GM10248 (cell line): Measurements from ENCODE around the gene AGPAT3.

ENCODE experiments used
- CTCF ChIA-PET: fragments of 300-600 bp; sonication (Branson Sonifier 250); formaldehyde crosslinking; extraction: SDS; loops from one replicate; lab custom pipeline; 2021; ENCODE audit warnings: antibody characterized with exemption; lab: Yijun Ruan, JAX
- POLR2A ChIA-PET: fragments of 350-650 bp; sonication (Branson Sonifier 250); formaldehyde crosslinking; extraction: SDS; loops from one replicate; lab custom pipeline; 2020; ENCODE audit warnings: antibody characterized with exemption; lab: Yijun Ruan, JAX
- DNase-seq: peaks from one replicate; pipeline ENCODE4 v3.0.0; 2012; ENCODE audit errors: extremely low spot score
- TF ChIP-seq, protein P1 (sequence below): IDR thresholded peaks from 2 replicates; pipeline ENCODE4 v1.5.1; 2012; ENCODE audit warnings: mild to moderate bottlenecking, low read depth; ENCODE audit errors: extremely low read depth, missing control alignments, control extremely low read depth

Gene AGPAT3

DNA sequence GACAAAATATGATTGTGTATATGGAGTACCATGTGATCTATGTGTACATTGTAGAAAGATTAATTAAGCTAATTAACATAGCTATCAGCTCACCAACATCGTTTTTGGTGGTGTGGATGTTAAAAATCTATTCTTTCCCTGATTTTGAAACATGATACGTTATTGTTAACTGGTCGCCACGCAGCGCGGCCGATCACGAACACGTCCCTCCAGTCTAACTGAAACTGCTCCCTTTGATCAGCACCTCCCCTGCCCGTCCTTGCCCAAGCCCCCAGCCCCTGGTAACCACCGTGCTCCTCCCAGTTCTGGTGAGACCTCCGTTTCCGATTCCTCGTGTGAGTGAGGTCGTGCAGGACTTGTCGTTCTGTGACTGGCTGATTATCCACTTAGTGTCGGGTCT, 67.0 kb downstream of the AGPAT3 start:
- ChIA-PET CTCF (interaction anchor here (1.3 to 9.7 kb wide), 4 partner anchors 6 to 160 kb away, joined by 3 to 49 read pairs (median 4); no protein-coding TSS in a partner anchor), POLR2A (no interaction called here)
- no peak for DNase-seq
- TF ChIP-seq, protein P1, sequence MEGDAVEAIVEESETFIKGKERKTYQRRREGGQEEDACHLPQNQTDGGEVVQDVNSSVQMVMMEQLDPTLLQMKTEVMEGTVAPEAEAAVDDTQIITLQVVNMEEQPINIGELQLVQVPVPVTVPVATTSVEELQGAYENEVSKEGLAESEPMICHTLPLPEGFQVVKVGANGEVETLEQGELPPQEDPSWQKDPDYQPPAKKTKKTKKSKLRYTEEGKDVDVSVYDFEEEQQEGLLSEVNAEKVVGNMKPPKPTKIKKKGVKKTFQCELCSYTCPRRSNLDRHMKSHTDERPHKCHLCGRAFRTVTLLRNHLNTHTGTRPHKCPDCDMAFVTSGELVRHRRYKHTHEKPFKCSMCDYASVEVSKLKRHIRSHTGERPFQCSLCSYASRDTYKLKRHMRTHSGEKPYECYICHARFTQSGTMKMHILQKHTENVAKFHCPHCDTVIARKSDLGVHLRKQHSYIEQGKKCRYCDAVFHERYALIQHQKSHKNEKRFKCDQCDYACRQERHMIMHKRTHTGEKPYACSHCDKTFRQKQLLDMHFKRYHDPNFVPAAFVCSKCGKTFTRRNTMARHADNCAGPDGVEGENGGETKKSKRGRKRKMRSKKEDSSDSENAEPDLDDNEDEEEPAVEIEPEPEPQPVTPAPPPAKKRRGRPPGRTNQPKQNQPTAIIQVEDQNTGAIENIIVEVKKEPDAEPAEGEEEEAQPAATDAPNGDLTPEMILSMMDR, result no peak

DNA sequence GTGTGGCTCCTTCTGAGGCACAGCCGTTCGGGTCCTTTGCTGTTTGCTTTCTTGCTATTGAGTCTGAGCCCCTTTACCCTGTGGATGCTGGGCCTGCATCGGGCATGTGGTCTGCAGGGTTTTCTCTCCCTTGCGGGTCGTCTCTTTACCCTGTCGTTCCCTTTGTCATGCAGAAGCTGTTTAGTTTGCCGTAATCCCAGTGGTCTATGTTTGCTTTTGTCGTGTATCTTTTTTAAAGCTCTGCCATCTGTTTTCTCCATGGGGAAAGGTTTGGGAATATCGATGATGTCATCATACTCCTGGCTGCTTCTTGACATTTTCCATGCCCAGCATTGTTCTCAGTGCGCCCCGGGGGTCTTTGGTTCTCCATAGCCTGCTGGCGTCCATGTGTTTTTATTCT, 68.2 kb downstream of the AGPAT3 start:
- DNase-seq, result no peak
- POLR2A ChIA-PET, result no interaction called here
- CTCF ChIA-PET, result no interaction called here
- TF ChIP-seq, protein P1, result no peak

DNA sequence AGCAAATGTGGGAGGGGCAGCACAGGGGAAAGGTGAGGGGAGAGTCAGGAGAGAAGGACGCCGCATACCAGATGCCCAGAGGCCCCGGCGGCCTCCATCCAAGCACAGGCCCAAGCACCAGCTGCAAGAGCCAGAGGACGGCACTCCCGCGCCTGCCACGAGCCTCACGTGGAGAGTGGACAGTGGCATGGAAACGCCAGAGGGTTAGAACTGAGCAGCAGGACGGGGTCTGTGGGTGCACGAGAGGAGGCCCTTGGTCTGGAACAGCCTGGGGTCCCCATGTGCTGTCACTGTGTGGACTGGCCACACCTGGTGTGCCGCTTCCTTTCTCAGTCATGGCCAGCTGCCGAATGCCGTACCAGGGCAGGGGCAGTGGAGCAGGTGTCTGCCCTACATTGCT, 68.7 kb downstream of the AGPAT3 start:
- TF ChIP-seq, protein P1, result no peak
- CTCF ChIA-PET, result interaction anchor here (1.7 kb wide), 1 partner anchor 123 kb away, joined by 4 read pairs; no protein-coding TSS in a partner anchor
- POLR2A ChIA-PET, result no interaction called here
- DNase-seq, result no peak

DNA sequence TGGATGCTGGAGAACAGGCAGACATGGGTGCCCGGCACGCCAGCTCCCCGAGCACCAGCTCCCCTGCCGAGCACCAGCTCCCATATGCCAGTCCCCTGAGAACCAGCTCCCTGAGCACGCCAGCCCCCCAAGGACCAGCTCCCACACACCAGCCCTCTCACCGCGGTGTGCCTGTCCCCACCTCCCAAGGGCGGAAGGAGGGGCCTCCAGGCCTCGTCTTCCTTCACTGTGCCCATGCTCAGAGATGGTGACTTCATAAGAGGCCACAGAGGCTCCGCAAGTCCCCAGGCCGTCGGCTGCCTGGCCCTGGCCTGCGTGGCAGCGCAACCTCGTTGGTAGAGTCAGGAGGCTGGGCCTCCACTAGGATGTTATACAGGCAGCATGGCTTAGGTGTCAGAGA, 69.1 kb downstream of the AGPAT3 start:
- ChIA-PET POLR2A (no interaction called here), CTCF (interaction anchor here (1.7 kb wide), 1 partner anchor 123 kb away, joined by 4 read pairs; no protein-coding TSS in a partner anchor)
- TF ChIP-seq, protein P1, result no peak
- no peak for DNase-seq

DNA sequence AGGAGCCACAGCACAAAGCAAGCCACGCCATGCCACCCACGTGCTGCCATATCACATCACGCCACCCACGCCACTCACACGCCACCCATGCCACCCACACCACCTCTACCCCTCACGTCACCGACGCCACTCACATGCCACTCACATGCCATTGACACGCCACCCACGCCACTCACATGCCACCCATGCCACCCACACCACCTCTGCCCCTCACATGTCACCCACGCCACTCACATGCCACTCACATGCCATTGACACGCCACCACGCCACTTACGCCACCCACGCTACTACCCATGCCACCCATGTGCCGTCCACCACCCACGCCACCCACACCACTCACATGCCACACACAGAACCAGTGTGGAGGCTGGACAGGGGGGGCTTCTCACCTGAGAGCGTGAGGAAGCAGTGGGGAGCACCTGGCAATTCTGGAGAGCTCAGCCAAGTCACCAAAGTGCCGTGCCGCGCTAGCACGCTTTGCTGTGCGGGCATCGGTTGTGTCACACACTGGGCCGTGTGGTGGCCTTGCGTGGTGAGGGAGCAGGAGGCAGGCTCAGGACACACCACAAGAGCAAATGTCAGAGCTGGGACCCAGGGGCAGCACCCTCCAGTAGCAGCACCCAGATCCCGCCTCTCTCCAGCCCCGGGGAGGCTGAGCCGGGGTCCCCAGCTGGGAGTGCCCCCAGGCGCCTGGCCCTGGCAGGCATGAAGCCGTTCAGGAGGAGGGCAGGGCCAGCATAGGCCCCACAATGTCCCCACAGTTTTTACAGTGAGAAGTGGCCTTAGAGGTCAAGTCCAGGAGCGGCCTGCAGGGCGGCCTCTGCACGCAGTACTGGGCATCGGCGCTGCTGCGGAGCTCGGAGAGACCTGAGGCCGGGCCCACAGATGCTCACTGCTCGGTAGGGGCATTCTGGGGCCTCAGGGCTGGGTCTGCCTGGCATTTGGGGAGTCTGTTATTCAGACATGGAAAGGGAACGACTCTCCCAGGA, 70.0 kb downstream of the AGPAT3 start:
- DNase-seq, result no peak
- ChIA-PET POLR2A (interaction anchor here (0.5 to 0.6 kb wide), 2 partner anchors 9 to 27 kb away, joined by 3 to 7 read pairs; no protein-coding TSS in a partner anchor), CTCF (interaction anchor here (1.4 to 1.7 kb wide), 2 partner anchors 40 to 124 kb away, joined by 4 to 5 read pairs; no protein-coding TSS in a partner anchor)
- TF ChIP-seq, protein P1, result no peak

DNA sequence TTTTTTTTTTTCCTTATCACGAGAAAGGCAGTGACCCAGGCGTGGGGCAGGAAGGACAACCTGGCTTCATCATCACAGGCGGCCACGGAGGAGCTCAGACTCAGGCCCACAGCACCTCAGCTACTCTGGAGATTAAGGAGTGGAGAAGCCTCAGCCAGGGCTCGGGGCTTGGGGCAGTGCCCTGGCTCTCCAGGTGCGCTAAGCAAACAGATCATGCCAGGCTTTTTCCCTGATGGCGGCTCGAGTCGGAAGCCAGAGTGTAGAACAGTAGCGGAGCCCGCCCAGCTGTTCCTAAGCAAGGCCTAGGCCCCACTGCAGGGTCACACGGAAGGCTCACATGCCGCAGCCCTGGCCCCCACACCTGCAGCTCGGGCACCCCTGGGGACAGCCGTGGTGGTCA, 70.7 kb downstream of the AGPAT3 start:
- no peak for DNase-seq
- TF ChIP-seq, protein P1, result no peak
- POLR2A ChIA-PET, result interaction anchor here (0.5 to 0.6 kb wide), 2 partner anchors 9 to 26 kb away, joined by 3 to 7 read pairs; no protein-coding TSS in a partner anchor
- CTCF ChIA-PET, result interaction anchor here (1.0 to 1.4 kb wide), 4 partner anchors 14 to 147 kb away, joined by 3 to 5 read pairs (median 3); no protein-coding TSS in a partner anchor
